ENCODE measurements around the gene NCR3LG1.

GRCh38 chr11:17379383-17380180 is 28.0 kb downstream of the NCR3LG1 start:
- TF ChIP-seq POLR2AphosphoS5 (IDR thresholded peaks at IDR 0.05; ENCODE audit: low read depth, low read length): no peak
- TF ChIP-seq POLR2A (IDR thresholded peaks at IDR 0.05; ENCODE audit: low read depth, low read length): no peak
- no peak for TF ChIP-seq PAX5 (IDR thresholded peaks at IDR 0.05; ENCODE audit: insufficient read depth, low read length, severe bottlenecking)
- no peak for TF ChIP-seq SPI1 (IDR thresholded peaks at IDR 0.05; ENCODE audit: low read depth, low read length)
- no peak for TF ChIP-seq TAF1 (IDR thresholded peaks at IDR 0.05; ENCODE audit: low read depth, low read length)

Data from GM12891 (cell line).